Measurements from ENCODE around the gene LPP. TPM values are rescaled to one million over a fixed set of nuclear protein-coding genes. Genes with fewer than 3 reads are reported as not detected.
A peak's percentile ranks its signal among the peaks of the same experiment; 100 is the strongest.

LPP gene
- total RNA-seq, 1 donor, result 92.1 TPM

GRCh38 chr3:188573291-188573940 lies 419.5 kb downstream of the LPP start:
- no peak for DNase-seq (ENCODE audit: low read depth)
- TF ChIP-seq CTCF (IDR thresholded peaks at IDR 0.05; ENCODE audit: insufficient read depth, low read length), result no peak
- H3K4me3 ChIP-seq (ENCODE audit: low read depth, low read length), result no peak overlapping the region

- no peak for TF ChIP-seq CTCF (IDR thresholded peaks at IDR 0.05; ENCODE audit: insufficient read depth, low read length)
- H3K4me3 ChIP-seq (ENCODE audit: low read depth, low read length), result no peak overlapping the region
- no peak for DNase-seq (ENCODE audit: low read depth)
Measured at GRCh38 chr3:188573956-188574355, 420.0 kb downstream of the LPP start.

- H3K4me3 ChIP-seq (ENCODE audit: low read depth, low read length), result no peak overlapping the region
- TF ChIP-seq CTCF (IDR thresholded peaks at IDR 0.05; ENCODE audit: insufficient read depth, low read length), result no peak
- DNase-seq (ENCODE audit: low read depth), result no peak
Measured at GRCh38 chr3:188574885-188575284, 420.9 kb downstream of the LPP start.

GRCh38 chr3:188575501-188575900 lies 421.5 kb downstream of the LPP start:
- H3K4me3 ChIP-seq (ENCODE audit: low read depth, low read length), result no peak overlapping the region
- TF ChIP-seq CTCF (IDR thresholded peaks at IDR 0.05; ENCODE audit: insufficient read depth, low read length), result no peak
- no peak for DNase-seq (ENCODE audit: low read depth)

GRCh38 chr3:188577539-188577938 lies 423.6 kb downstream of the LPP start:
- no peak for DNase-seq (ENCODE audit: low read depth)
- no peak overlapping the region for H3K4me3 ChIP-seq (ENCODE audit: low read depth, low read length)
- TF ChIP-seq CTCF (IDR thresholded peaks at IDR 0.05; ENCODE audit: insufficient read depth, low read length), result no peak

- DNase-seq (ENCODE audit: low read depth), result peak; percentile 99
- peak overlapping the region; percentile 23 for H3K4me3 ChIP-seq (ENCODE audit: low read depth, low read length)
- no peak for TF ChIP-seq CTCF (IDR thresholded peaks at IDR 0.05; ENCODE audit: insufficient read depth, low read length)
Measured at GRCh38 chr3:188578576-188579363, 424.8 kb downstream of the LPP start.

All from fibroblast of the aortic adventitia (primary cell).